Ishikawa (cell line): ENCODE data around the gene MRPS6.

ENCODE experiments used
- TAF1 ChIP-seq: IDR thresholded peaks from 2 replicates; pipeline ENCODE4 v1.6.1; 2012; ENCODE audit warnings: low read depth, mild to moderate bottlenecking
- YY1 ChIP-seq: IDR thresholded peaks from 2 replicates; pipeline ENCODE4 v1.6.1; 2012; ENCODE audit warnings: low read depth
- TF ChIP-seq, protein P1 (sequence below): IDR thresholded peaks from 2 replicates; pipeline ENCODE4 v1.6.1; 2012; ENCODE audit warnings: low read depth, mild to moderate bottlenecking

DNA sequence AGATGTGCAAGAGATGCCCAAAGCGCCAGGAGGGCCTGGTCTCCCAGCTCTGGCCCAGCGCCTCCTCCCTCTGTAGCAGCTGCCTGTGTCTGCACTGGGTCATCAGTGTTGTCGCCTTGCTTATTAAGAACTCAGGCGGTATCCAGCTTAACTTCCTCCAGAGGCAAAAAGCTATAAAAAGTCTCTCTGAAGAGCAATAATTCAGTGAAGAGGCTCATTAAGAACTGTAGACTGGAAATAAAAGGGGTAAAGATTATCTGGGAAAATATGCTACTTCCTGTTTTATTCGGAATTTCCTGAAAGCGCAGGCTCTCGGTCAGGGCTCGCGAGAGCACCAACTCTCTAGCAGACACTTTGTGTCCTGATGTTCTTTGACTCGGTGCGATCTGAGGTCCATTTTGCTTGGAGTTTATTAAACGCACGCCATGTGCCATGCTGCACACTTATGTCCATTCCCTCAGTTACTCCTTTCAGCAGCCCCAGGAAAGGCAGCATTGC, 70.4 kb downstream of the MRPS6 start:
- TF ChIP-seq, protein P1, sequence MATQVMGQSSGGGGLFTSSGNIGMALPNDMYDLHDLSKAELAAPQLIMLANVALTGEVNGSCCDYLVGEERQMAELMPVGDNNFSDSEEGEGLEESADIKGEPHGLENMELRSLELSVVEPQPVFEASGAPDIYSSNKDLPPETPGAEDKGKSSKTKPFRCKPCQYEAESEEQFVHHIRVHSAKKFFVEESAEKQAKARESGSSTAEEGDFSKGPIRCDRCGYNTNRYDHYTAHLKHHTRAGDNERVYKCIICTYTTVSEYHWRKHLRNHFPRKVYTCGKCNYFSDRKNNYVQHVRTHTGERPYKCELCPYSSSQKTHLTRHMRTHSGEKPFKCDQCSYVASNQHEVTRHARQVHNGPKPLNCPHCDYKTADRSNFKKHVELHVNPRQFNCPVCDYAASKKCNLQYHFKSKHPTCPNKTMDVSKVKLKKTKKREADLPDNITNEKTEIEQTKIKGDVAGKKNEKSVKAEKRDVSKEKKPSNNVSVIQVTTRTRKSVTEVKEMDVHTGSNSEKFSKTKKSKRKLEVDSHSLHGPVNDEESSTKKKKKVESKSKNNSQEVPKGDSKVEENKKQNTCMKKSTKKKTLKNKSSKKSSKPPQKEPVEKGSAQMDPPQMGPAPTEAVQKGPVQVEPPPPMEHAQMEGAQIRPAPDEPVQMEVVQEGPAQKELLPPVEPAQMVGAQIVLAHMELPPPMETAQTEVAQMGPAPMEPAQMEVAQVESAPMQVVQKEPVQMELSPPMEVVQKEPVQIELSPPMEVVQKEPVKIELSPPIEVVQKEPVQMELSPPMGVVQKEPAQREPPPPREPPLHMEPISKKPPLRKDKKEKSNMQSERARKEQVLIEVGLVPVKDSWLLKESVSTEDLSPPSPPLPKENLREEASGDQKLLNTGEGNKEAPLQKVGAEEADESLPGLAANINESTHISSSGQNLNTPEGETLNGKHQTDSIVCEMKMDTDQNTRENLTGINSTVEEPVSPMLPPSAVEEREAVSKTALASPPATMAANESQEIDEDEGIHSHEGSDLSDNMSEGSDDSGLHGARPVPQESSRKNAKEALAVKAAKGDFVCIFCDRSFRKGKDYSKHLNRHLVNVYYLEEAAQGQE = no peak
- no peak for TF ChIP-seq YY1
- no peak for TF ChIP-seq TAF1
